AG09319 (cell line): ENCODE results near the gene GAL3ST3.

ENCODE experiments used
- DNase-seq: peaks from one replicate; pipeline ENCODE4 v3.0.0-alpha.2; 2010; ENCODE audit warnings: low read depth; ENCODE audit errors: extremely low read depth
- TF ChIP-seq, protein P1 (sequence below): IDR thresholded peaks from 2 replicates; pipeline ENCODE4 v1.5.1; 2011; ENCODE audit warnings: low read depth, mild to moderate bottlenecking, inconsistent platforms, low read length, moderate library complexity

Gene GAL3ST3

GRCh38 chr11:66006891-66007176 is 42.1 kb downstream of the GAL3ST3 start:
- TF ChIP-seq, protein P1, sequence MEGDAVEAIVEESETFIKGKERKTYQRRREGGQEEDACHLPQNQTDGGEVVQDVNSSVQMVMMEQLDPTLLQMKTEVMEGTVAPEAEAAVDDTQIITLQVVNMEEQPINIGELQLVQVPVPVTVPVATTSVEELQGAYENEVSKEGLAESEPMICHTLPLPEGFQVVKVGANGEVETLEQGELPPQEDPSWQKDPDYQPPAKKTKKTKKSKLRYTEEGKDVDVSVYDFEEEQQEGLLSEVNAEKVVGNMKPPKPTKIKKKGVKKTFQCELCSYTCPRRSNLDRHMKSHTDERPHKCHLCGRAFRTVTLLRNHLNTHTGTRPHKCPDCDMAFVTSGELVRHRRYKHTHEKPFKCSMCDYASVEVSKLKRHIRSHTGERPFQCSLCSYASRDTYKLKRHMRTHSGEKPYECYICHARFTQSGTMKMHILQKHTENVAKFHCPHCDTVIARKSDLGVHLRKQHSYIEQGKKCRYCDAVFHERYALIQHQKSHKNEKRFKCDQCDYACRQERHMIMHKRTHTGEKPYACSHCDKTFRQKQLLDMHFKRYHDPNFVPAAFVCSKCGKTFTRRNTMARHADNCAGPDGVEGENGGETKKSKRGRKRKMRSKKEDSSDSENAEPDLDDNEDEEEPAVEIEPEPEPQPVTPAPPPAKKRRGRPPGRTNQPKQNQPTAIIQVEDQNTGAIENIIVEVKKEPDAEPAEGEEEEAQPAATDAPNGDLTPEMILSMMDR: no peak
- no peak for DNase-seq

DNA sequence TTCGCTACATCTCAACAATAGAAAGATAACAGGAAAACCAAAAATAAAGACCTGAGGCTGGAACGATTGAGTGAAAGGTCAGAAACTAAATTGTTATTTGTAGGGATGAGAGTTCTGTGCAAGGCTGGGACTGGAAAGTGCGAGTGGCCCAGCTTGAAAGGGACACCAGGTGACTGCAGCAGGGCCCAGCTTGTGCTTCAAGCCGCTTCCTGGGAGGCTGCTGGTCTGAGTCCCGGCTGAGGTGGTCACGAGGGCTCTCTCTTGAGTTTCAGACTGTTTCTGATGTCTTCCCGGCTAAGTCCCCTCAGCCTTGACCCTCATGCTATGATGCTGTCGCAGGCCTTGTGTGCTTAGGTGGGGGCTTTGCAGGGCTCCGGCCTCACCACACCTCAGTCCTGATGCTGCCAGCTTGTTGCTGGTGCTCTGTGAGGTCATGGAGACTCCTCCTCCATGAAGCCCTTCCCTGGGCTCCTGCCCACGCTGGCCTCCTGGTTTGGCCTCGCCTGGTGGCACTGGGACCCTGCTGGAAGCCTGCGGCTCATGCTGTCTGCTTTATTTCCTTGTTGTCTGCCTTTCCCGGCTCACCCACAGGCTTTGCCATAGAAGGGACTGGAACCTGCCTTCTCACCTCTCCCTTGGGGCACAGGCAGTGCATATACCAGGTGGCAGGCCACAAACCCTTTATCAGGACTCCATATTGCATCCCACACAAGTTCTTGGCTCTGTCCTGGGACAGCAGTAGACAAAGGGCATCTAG is 42.6 kb downstream of the GAL3ST3 start:
- no peak for DNase-seq
- TF ChIP-seq, protein P1: no peak

GRCh38 chr11:66004186-66004585 is 44.8 kb downstream of the GAL3ST3 start:
- TF ChIP-seq, protein P1: no peak
- DNase-seq: no peak

DNA sequence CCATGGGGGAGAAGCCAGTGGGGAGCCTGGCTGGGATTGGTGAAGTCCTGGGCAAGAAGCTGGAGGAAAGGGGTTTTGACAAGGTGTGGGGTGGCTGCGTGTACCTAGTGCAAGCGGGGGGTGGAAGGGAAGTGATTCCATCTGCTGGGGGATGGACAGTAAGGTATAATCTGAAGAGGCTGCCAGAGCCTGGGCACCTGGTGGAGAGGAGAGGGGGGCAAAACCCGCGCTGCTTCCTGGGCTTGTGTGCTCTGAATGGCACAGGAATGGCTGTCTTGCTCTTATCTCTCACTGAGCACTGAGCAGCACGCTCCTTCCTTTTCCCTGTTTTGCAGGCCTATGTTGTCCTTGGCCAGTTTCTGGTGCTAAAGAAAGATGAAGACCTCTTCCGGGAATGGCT is 45.7 kb downstream of the GAL3ST3 start:
- TF ChIP-seq, protein P1: no peak
- no peak for DNase-seq

DNA sequence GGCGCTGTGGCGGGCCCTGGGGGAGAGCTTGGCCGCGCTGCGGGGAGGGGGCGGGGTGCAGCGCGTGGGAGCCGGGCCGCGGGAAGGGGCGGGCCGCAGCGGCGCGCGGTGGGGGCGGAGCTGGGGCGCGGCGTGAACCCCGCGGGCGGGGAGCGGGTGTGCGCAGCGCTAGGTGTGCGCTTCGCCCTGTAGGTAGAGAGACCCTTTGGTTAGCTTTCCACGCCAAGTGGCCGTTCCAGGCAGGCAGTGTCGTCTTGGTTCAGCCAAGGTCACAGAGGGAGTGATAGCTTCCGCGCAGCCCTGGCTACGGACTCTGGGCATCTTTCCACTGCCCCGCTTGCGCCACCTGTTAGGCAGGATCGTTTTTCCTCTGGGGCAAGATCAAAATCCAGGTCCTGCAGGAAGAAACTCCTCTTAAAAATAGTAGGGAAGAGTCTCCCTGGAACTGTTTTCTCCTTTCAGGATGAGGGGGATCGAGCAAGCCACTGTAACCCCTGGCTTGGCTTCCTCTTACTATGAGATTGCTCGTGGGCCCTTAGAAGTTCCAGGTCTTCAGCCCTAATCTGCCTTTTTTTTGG is 46.2 kb downstream of the GAL3ST3 start:
- no peak for DNase-seq
- TF ChIP-seq, protein P1: peak; percentile 27

DNA sequence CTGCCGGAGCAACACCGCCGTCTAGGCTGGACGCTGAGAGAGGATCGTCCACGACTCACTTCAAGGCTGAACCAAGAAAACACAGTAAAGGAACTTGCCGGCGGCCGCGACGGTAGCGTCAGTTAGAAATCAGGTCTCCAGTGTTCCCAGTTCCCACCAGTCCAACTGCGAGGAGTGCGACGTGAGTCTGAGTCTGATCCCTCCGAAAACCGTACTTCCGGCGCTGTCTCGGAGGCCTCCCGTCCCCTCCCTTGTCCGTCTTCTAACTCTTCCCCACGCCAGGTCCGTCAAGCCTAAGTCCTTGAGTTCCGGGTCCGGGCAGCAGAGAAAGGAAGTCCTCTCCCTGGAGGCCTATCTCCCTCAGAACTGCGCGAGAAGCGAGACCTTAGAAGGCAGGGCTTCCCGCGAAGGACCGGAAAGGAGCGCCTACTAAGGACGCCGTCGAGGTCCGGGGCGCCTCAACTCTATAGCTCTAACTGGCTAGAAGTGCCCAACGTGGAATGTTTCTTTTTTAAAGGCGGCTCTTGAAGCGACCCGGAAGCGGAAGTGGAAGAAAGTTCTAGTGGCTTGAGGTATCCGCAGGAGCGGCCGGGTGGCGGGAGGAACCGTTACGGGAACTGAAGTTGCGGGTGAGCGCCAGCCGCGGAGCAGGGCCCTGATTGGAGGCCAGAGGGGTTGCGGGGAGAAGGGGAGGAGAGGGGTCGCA is 46.9 kb downstream of the GAL3ST3 start, which contains the start of the genes BANF1 and EIF1AD:
BANF1 (plus strand) TSS at position 562 of the 706 bp plus-strand sequence. CDS start 748 bp downstream, outside the sequence.
EIF1AD (minus strand) TSS at position 216 of the 706 bp plus-strand sequence. CDS start 1,768 bp downstream, outside the sequence.
- DNase-seq: peak; percentile 93
- TF ChIP-seq, protein P1: no peak

DNA sequence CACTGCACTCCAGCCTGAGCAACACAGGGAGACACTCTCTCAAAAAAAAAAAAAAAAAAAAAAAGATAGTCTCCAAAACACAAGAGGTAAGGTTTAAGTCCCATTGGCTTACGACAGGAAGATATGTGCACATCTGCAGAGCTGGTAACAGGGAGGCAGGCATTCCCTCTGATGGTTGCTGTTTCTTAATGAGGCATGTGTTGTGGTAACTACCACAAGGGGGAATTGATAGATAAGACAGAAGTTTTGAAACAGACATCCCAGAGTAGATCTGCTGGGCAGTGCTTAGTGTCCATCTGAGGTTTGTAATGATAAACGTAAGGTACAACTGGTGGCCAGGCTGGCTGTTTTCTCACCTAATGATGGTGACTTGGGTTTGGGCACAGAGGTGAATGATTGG is 51.7 kb downstream of the GAL3ST3 start:
- DNase-seq: no peak
- TF ChIP-seq, protein P1: no peak
